ENCODE results near the gene EGFL7. TPM values are rescaled to one million over a fixed set of nuclear protein-coding genes. Genes with fewer than 3 reads are reported as not detected.
"Not testable (repeated sequence)": the region's sequence is repeated elsewhere in the genome, so short reads cannot be mapped to it uniquely, and the experiment has no call there.

The EGFL7 gene
- total and polyA plus RNA-seq, 7 donors, result 6.0 to 75.6 (median 43.4) TPM

DNA sequence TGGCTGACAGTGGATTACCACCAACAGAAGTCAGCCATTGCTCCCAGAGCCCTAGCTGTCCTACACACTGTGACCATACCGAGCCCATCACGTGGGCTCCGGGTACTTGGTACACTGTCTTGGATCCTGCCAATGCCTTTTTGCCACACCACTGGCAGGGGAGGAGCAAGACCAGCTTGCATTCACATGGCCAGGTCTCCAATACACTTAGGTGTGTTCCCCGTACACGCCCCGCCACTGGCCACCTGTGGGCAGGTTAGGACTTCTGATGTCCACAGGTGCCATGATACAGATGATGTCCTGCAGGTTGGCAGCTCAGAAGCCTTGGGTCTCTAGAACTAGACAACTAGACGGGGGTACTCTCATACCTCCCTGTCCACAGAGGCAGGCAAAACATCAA is 44.3 kb downstream of the EGFL7 start:
- Histone ChIP-seq H3K27ac (no peak overlapping the region), H3K36me3 (no peaks in the 10 kb centered on the region), H3K9me3 (no peaks in the 10 kb centered on the region), H3K4me3 (no peak overlapping the region), H3K27me3 (peaks cover 0 to 6% (median 5%) of the 10 kb centered on the region in 3 donors), H3K4me1 (peaks cover 0 to 8% (median 7%) of the 10 kb centered on the region in 4 donors)
- no peak for DNase-seq
- 82 to 95% methylated on average over 7 of the region's 7 CpGs for WGBS, 2 donors
- TF ChIP-seq POLR2A (IDR thresholded peaks at IDR 0.05) (no peak), POLR2AphosphoS5 (IDR thresholded peaks at IDR 0.05) (no peak), EP300 (IDR thresholded peaks at IDR 0.05) (no peak)
- TF ChIP-seq, protein P1, sequence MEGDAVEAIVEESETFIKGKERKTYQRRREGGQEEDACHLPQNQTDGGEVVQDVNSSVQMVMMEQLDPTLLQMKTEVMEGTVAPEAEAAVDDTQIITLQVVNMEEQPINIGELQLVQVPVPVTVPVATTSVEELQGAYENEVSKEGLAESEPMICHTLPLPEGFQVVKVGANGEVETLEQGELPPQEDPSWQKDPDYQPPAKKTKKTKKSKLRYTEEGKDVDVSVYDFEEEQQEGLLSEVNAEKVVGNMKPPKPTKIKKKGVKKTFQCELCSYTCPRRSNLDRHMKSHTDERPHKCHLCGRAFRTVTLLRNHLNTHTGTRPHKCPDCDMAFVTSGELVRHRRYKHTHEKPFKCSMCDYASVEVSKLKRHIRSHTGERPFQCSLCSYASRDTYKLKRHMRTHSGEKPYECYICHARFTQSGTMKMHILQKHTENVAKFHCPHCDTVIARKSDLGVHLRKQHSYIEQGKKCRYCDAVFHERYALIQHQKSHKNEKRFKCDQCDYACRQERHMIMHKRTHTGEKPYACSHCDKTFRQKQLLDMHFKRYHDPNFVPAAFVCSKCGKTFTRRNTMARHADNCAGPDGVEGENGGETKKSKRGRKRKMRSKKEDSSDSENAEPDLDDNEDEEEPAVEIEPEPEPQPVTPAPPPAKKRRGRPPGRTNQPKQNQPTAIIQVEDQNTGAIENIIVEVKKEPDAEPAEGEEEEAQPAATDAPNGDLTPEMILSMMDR (IDR thresholded peaks at IDR 0.05), result no peak
- intact Hi-C loops (cut with DNase I), result no loop called here

DNA sequence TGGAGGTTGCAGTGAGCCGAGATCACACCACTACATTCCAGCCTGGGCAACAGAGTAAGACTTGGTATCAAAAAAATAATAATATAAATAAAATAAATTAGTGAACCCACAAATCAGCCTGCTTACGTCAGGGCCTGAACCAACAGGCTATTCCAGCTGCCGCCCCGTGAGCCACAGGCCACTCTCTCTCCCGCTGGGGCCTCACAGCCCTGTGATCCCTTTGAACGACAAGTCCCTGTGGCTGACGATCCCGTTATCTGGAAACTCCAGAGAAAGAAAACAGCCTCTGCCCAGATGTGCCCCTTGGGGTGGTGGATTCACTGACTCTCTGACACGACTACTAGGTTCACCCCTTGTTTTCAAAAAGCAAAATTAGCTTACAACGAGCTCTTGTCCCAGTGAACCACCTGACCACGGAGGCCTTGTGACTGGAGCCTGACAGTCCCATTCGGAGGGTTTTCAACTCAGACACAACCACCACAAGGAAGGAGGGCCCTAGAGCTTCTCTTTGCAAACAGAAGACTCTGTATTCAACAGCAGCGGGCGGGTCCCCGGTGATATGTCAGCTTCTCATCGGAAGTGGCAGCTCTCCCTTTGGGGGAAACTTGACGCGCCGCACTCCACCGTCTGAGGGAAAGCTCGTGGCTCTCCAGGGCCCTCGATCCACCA is 45.3 kb downstream of the EGFL7 start:
- TF ChIP-seq POLR2AphosphoS5 (IDR thresholded peaks at IDR 0.05) (no peak), POLR2A (IDR thresholded peaks at IDR 0.05) (no peak), EP300 (IDR thresholded peaks at IDR 0.05) (no peak)
- TF ChIP-seq, protein P1 (IDR thresholded peaks at IDR 0.05), result no peak
- peaks cover 0 to 15% (median 13%) of the 10 kb centered on the region in 4 donors for H3K4me1 ChIP-seq
- DNase-seq, result no peak
- H3K36me3 ChIP-seq, result no peaks in the 10 kb centered on the region
- no peaks in the 10 kb centered on the region for H3K9me3 ChIP-seq
- no peak overlapping the region for H3K27ac ChIP-seq
- H3K4me3 ChIP-seq, result no peak overlapping the region
- intact Hi-C loops (cut with DNase I), result no loop called here
- H3K27me3 ChIP-seq, result peaks cover 0 to 12% (median 11%) of the 10 kb centered on the region in 3 donors
- 87 to 88% methylated on average over 22 of the region's 22 CpGs for WGBS, 2 donors

DNA sequence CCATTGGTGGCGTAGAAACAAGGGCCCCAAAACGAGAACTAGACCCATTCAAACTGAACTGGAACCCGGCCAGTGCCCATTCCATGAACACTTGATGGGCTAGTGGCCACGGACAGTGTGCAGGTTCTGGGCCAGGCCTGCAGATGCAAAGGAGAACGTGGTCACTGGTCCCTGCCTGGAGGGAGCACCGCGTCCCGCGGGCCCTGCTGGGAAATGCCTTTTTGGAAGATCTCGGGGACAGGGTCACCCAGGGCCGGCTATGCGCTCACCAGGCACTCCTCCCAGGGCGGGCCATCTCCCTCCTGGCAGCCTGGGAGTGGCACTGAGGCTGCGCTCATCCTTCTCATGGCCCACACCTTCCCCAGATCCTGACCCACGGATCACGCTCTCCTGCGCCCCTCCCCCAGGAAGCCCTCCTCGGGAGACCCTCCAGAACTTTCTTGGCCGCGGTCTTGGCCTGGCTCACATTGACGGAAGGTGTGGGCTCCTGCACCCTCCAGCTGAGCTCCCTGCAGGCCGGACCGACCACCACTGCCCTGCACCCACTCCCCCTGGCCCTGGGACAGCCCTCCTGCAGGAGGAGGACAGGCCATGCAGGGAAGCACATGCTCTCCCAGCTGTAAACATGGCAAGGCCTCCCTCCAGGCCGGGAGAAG is 46.9 kb downstream of the EGFL7 start:
- Histone ChIP-seq H3K27me3 (peaks cover 0 to 20% (median 20%) of the 10 kb centered on the region in 3 donors), H3K4me3 (no peak overlapping the region), H3K4me1 (peaks cover 0 to 23% (median 20%) of the 10 kb centered on the region in 4 donors), H3K27ac (peak overlapping the region in 1 of 4 donors; percentile 10), H3K36me3 (no peaks in the 10 kb centered on the region), H3K9me3 (no peaks in the 10 kb centered on the region)
- DNase-seq, result no peak
- WGBS, 2 donors, result 86 to 92% methylated on average over 24 of the region's 24 CpGs
- no peak for TF ChIP-seq POLR2A (IDR thresholded peaks at IDR 0.05)
- TF ChIP-seq POLR2AphosphoS5 (IDR thresholded peaks at IDR 0.05), result no peak
- no peak for TF ChIP-seq EP300 (IDR thresholded peaks at IDR 0.05)
- TF ChIP-seq, protein P1 (IDR thresholded peaks at IDR 0.05), result no peak
- intact Hi-C loops (cut with DNase I), result no loop called here

DNA sequence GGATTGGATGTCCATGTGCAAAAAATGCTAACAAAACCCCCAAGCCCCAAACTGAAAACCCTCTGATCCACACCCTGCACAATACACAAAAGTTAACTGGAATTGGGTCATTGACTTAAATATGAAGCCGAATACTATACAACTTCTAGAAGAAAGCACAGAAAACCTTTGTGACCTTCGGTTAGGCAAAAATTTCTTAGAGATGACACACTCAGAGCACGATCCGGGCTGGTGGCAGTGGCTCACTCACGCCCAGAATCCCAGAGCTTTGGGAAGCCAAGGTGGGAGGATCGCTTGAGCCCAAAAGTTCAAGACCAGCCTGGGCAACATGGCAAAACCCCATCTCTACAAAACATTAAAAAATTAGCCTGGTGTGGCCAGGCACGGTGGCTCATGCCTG is 47.8 kb downstream of the EGFL7 start:
- TF ChIP-seq EP300 (IDR thresholded peaks at IDR 0.05) (no peak), POLR2A (IDR thresholded peaks at IDR 0.05) (no peak), POLR2AphosphoS5 (IDR thresholded peaks at IDR 0.05) (no peak)
- TF ChIP-seq, protein P1 (IDR thresholded peaks at IDR 0.05), result no peak
- H3K27me3 ChIP-seq, result peaks cover 0 to 20% (median 20%) of the 10 kb centered on the region in 3 donors
- no peaks in the 10 kb centered on the region for H3K9me3 ChIP-seq
- H3K36me3 ChIP-seq, result no peaks in the 10 kb centered on the region
- peaks cover 0 to 23% (median 20%) of the 10 kb centered on the region in 4 donors for H3K4me1 ChIP-seq
- H3K27ac ChIP-seq, result peak overlapping the region in 2 of 4 donors; percentile 21 to 33
- intact Hi-C loops (cut with DNase I), result no loop called here
- no peak for DNase-seq
- 82 to 93% methylated on average over 7 of the region's 7 CpGs for WGBS, 2 donors
- H3K4me3 ChIP-seq, result no peak overlapping the region

DNA sequence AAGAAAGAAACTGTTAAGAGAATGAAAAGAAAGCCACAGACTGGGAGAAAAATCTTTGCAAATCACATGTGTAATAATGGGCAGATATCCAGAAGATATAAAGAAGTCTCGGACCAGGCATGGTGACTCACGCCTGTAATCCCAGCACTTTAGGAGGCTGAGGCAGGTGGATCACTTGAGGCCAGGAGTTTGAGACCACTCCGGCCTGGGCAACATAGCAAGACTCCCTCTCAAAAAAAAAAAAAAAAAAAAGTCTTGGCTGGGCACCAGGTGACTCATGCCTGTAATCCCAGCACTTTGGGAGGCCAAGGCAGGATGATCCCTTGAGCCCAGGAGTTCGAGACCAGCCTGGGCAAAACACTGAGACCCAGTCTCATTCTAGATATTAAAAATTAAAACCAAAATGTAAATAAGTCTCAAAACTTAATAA is 48.5 kb downstream of the EGFL7 start:
- intact Hi-C loops (cut with DNase I); DNase-seq; H3K9me3 ChIP-seq; H3K36me3 ChIP-seq: not testable (repeated sequence)
- Histone ChIP-seq H3K27ac (peak overlapping the region in 2 of 4 donors; percentile 33 to 53), H3K4me1 (peaks cover 0 to 23% (median 20%) of the 10 kb centered on the region in 4 donors), H3K4me3 (peak overlapping the region in 1 of 4 donors; percentile 69), H3K27me3 (peaks cover 0 to 20% (median 20%) of the 10 kb centered on the region in 3 donors)
- 23 to 60% methylated on average over 4 of the region's 4 CpGs for WGBS, 2 donors

All from sigmoid colon (tissue), 7 donors.